Activated CD4-positive, alpha-beta T cell treated with anti-CD3 and anti-CD28 coated beads, Interleukin-2, amount 10 ng/mL, durations not matched to agents 7 days and 5 days (primary cell): ENCODE data around the gene FOS. TPM values are rescaled to one million over a fixed set of nuclear protein-coding genes. Genes with fewer than 3 reads are reported as not detected.
A peak's percentile ranks its signal among the peaks of the same experiment; 100 is the strongest.

ENCODE experiments used
- CTCF ChIA-PET: fragments of 350-600 bp; sonication (Branson Sonifier 250); formaldehyde crosslinking; loops from one replicate; lab custom pipeline; 2021; ENCODE audit warnings: antibody characterized with exemption; lab: Charles Lee
- POLR2A ChIA-PET: fragments of 350-600 bp; sonication (Branson Sonifier 250); formaldehyde crosslinking; loops from one replicate; lab custom pipeline; 2021; ENCODE audit warnings: antibody characterized with exemption; lab: Charles Lee
- DNase-seq: peaks from one replicate; pipeline ENCODE4 v3.0.0-alpha.2; 2020
- H3K27ac Mint-ChIP-seq: one replicate; pipeline ENCODE4 v1.8.0; 2021; ENCODE audit warnings: mild to moderate bottlenecking, moderate library complexity, mixed read lengths
- H3K27me3 Mint-ChIP-seq: one replicate; pipeline ENCODE4 v1.8.0; 2021; ENCODE audit warnings: mixed read lengths
- H3K36me3 Mint-ChIP-seq: one replicate; pipeline ENCODE4 v1.8.0; 2021; ENCODE audit warnings: low read depth, mixed read lengths
- H3K4me1 Mint-ChIP-seq: one replicate; pipeline ENCODE4 v1.8.0; 2021; ENCODE audit warnings: mixed read lengths
- H3K4me3 Mint-ChIP-seq: one replicate; pipeline ENCODE4 v1.8.0; 2021; ENCODE audit warnings: mild to moderate bottlenecking, moderate library complexity, mixed read lengths
- H3K9me3 Mint-ChIP-seq: one replicate; pipeline ENCODE4 v1.8.0; 2021; ENCODE audit warnings: mixed read lengths
- total RNA-seq, 2 experiments: library from RNA; stranded (reverse); gene quantifications; one replicate each; pipeline ENCODE4 v1.2.3, GENCODE V29; 2021

The FOS gene
- total RNA-seq, 2 experiments from 2014 or later: 28.0 to 35.7 TPM

DNA sequence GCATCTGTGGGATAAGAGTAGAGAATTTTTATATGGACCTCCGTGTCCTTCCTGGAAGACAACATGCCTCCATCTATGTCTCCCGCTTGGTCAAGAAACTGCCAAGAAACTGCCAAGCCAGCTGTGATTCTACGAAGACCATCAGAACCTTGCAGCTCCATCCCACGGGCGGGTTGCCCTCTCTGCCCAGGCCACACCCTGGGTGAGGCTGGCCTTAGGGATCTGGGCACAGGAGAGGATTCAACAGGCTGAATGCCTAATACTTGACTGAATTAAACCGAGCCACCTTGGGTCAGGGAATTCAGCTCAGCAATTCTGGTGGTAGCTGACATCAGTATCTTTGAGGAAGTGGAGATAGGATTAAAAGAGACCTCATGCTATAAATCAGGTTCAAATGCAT is 37.8 kb upstream of the FOS start:
- H3K4me1 Mint-ChIP-seq: peaks cover under 1% of the 10 kb centered on the region
- H3K27ac Mint-ChIP-seq: no peak overlapping the region
- POLR2A ChIA-PET: no interaction called here
- CTCF ChIA-PET: interaction anchor here (0.6 to 1.4 kb wide), 4 partner anchors 8 to 12 kb away, joined by 3 to 6 read pairs (median 4); no protein-coding TSS in a partner anchor
- DNase-seq: no peak
- H3K36me3 Mint-ChIP-seq: no peaks in the 10 kb centered on the region
- H3K27me3 Mint-ChIP-seq: peaks cover 42% of the 10 kb centered on the region
- no peak overlapping the region for H3K4me3 Mint-ChIP-seq
- H3K9me3 Mint-ChIP-seq: no peaks in the 10 kb centered on the region

DNA sequence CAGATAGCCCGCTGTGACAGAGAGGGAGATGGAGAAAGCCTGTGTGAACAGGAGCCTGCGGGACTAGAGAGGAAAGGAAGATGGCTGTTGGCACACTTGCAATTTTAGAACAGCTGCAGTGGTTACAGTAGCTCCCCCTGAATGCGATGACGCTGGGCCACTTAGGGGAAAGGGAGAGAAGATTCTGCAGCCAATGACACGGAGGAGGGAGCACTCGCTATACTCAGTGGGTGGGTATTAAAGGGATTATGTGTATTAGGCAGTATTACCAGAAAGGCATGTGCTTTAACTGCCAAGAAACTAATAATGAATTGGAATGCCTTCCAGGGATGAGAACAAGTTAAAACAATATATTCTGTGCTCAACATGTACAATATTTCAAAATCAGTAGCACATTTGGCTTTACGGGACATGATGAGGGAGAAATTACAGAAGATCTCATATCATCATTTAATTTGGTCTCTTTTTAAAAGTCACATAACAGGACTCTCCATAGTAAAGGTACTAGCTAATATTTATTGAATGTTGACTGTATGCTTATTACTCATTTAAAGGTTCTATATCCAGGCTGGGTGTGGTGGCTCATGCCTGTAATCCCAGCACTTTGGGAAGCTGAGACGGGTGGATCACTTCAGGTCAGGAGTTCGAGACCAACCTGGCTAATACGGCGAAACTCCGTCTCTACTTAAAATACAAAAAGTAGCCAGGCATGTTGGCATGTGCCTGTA is 35.9 kb upstream of the FOS start:
- Mint-ChIP-seq H3K9me3 (no peaks in the 10 kb centered on the region), H3K36me3 (no peaks in the 10 kb centered on the region), H3K27me3 (peaks cover 49% of the 10 kb centered on the region), H3K4me3 (no peak overlapping the region), H3K4me1 (peaks cover 18% of the 10 kb centered on the region), H3K27ac (no peak overlapping the region)
- ChIA-PET POLR2A (no interaction called here), CTCF (interaction anchor here (1.2 to 1.7 kb wide), 2 partner anchors 10 to 16 kb away, joined by 4 read pairs; no protein-coding TSS in a partner anchor)
- no peak for DNase-seq

DNA sequence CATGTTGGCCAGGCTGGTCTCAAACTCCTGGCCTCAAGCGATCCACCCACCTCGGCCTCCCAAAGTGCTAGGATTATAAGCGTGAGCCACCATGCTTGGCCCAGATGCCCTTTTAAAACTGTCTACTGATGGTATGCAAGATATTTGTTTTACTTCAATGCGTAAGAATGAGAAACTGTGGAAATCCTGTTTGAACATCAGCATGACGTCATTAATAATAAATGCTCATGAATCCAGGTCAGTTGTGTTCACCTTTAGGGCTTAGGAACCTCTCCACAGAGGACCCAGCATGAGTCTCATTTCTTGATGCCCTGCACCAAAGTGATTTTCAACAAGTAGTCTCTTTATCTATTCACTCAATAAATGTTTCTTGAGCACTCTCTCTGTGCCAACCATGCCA is 34.5 kb upstream of the FOS start:
- H3K4me1 Mint-ChIP-seq: peaks cover 30% of the 10 kb centered on the region
- POLR2A ChIA-PET: no interaction called here
- CTCF ChIA-PET: no interaction called here

DNA sequence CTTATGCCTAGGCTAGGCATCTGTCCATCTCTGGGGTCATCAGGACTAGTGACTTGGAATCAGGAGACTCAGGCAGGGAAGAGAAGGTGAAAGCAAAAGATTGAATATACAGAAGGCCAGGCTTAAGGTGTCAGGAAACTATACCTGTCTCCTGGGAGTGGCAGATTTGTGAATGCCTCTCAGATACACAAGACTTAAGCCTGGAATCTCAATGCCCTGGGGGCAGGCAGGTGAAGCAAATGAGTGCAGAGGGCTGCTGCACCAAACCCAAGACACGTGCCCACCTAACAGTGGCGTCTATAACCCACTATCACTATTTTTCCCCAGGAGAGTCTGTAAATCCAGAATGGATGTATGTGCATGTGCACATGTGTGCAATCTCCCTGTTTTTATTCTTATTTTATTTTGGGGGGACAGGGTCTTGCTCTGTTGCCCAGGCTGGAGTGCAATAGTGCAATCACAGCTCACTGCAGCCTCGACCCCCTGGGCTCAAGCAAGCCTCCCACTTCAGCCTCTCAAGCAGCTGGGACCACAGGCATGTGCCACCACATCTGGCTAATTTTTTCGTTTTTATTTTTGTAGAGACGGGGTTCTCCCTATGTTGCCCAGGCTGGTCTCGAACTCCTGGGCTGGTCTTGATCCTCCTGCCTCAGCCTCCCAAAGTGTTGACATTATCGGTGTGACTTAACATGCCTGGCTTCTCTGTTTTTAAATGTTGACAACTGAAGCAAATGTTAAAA is 31.9 kb upstream of the FOS start:
- DNase-seq: no peak
- Mint-ChIP-seq H3K4me1 (peaks cover 49% of the 10 kb centered on the region), H3K27ac (peak overlapping the region; percentile 22), H3K27me3 (peaks cover 36% of the 10 kb centered on the region), H3K4me3 (peak overlapping the region; percentile 45), H3K36me3 (no peaks in the 10 kb centered on the region), H3K9me3 (no peaks in the 10 kb centered on the region)
- POLR2A ChIA-PET: no interaction called here
- CTCF ChIA-PET: interaction anchor here (2.7 kb wide), 1 partner anchor 12 kb away, joined by 13 read pairs; no protein-coding TSS in a partner anchor

More for the DNA sequence above, 34.5 kb upstream of the FOS start:
- Mint-ChIP-seq H3K9me3 (no peaks in the 10 kb centered on the region), H3K4me3 (no peak overlapping the region), H3K27me3 (peaks cover 42% of the 10 kb centered on the region), H3K36me3 (no peaks in the 10 kb centered on the region), H3K27ac (no peak overlapping the region)
- no peak for DNase-seq

DNA sequence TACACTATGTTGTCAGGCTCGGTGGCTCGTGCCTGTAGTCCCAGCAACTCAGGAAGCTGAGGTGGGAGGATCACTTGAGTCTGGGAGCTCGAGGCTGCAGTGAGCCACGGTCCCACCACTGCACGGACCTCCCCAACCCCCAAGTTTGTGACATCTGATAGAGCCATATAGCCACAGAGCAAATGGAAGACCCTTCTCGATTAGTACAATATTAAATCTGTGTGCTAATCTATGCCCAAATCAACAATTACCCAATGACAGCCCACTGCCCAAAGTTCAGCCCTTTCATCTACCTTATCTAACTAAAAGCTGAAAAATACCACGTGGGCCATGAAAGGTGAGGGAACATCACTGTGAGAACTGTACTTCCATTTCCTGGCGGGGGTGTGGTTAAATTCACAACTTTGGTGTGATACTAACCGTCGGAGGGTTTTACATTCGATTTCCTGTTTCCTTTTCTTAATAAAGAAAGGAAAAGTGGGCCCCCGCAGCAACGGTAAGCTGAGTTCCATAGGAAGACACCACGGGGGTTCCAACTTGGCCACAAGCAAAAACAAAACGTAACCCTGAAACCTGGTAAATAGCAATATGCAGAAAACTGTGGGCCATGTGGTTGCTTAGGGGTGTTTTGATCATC is 31.2 kb upstream of the FOS start:
- peak; percentile 82 for DNase-seq
- H3K9me3 Mint-ChIP-seq: no peaks in the 10 kb centered on the region
- peaks cover 54% of the 10 kb centered on the region for H3K4me1 Mint-ChIP-seq
- CTCF ChIA-PET: interaction anchor here (0.6 to 2.7 kb wide), 4 partner anchors 11 to 306 kb away, joined by 3 to 13 read pairs (median 4); no protein-coding TSS in a partner anchor
- H3K27ac Mint-ChIP-seq: peak overlapping the region; percentile 60
- peaks cover 40% of the 10 kb centered on the region for H3K27me3 Mint-ChIP-seq
- no peaks in the 10 kb centered on the region for H3K36me3 Mint-ChIP-seq
- peak overlapping the region; percentile 45 for H3K4me3 Mint-ChIP-seq
- POLR2A ChIA-PET: no interaction called here

DNA sequence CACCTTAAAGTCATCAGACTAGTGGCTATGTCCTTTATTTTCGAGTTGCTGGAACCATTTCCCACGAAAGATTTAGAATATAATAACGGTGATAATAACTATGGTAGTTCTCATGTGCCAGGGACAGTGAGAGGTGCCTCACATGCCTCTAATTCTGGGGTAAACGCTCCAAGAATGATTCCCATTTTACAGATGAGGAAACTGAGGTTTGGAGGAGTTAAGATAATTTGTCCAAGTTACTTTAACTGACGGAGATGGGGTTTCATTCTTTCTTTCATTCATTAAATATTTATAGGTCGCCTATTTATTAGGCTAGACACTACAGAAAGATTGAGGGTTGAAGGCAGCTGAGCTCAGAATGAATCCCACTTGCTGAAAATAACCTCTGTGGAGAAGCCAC is 30.7 kb upstream of the FOS start:
- POLR2A ChIA-PET: no interaction called here
- Mint-ChIP-seq H3K36me3 (no peaks in the 10 kb centered on the region), H3K27me3 (peaks cover 38% of the 10 kb centered on the region), H3K4me3 (peak overlapping the region; percentile 45), H3K27ac (peak overlapping the region; percentile 60), H3K4me1 (peaks cover 54% of the 10 kb centered on the region), H3K9me3 (no peaks in the 10 kb centered on the region)
- no peak for DNase-seq
- CTCF ChIA-PET: interaction anchor here (0.6 to 2.7 kb wide), 7 partner anchors 9 to 307 kb away, joined by 3 to 13 read pairs (median 3); no protein-coding TSS in a partner anchor

DNA sequence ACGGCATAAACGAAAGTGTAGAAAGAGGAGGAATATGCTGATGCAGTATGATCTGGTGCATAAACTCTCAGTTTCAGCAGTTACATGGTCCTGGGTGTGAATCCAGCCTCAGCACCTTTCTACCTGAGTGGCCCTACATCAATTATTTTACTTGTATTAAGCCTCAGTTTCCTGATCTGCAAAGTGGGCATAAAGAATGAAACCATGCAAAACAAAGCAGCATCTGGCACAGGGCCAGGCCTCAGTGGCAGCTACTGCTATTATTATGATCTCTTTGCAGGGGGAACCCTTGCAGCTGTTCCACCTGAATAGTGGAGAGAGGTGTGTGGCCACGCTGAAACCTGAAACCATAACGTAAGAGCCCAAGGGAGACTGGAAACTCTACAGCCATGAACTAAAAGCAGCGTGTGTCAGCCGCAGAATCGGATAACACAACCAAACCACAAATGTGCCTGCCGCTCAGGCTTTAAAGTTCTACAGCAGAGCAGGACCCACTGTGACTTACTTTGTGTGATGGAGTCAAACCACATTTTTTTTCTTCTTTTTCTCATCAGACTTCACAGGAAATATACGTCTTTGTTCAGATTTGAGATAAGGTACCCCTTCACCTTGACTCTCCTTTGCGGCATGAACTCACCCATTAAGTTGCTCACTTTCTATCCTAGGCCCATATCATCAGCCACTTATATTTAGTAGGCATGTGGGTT is 29.2 kb upstream of the FOS start:
- peaks cover 44% of the 10 kb centered on the region for H3K27me3 Mint-ChIP-seq
- H3K4me1 Mint-ChIP-seq: peaks cover 54% of the 10 kb centered on the region
- H3K9me3 Mint-ChIP-seq: no peaks in the 10 kb centered on the region
- POLR2A ChIA-PET: no interaction called here
- CTCF ChIA-PET: interaction anchor here (1.0 to 2.7 kb wide), 2 partner anchors 9 to 89 kb away, joined by 3 to 13 read pairs; no protein-coding TSS in a partner anchor
- peak; percentile 94 for DNase-seq
- peak overlapping the region; percentile 15 for H3K4me3 Mint-ChIP-seq
- peak overlapping the region; percentile 84 for H3K27ac Mint-ChIP-seq
- H3K36me3 Mint-ChIP-seq: no peaks in the 10 kb centered on the region

DNA sequence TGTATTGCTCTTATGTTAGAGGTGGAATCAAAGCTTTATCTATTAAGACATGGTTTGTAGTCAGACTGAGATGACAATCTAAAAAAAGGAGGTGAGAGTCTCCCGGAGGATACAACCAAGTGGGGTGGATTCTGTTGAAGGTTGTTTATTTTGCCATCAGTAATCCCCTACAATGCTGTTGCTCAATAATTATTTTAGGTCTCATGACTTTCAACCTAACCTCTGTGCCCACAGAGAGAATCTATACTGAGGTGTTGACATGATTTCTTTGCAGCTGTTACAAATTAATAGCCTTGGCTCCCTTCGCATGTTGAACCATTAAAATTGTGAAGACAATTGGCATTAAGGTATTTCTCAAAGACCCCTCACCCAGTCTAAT is 28.7 kb upstream of the FOS start:
- Mint-ChIP-seq H3K4me1 (peaks cover 54% of the 10 kb centered on the region), H3K9me3 (no peaks in the 10 kb centered on the region), H3K4me3 (no peak overlapping the region), H3K27ac (peak overlapping the region; percentile 84), H3K27me3 (peaks cover 44% of the 10 kb centered on the region), H3K36me3 (no peaks in the 10 kb centered on the region)
- POLR2A ChIA-PET: no interaction called here
- CTCF ChIA-PET: interaction anchor here (1.5 kb wide), 1 partner anchor 17 kb away, joined by 4 read pairs; no protein-coding TSS in a partner anchor
- no peak for DNase-seq

DNA sequence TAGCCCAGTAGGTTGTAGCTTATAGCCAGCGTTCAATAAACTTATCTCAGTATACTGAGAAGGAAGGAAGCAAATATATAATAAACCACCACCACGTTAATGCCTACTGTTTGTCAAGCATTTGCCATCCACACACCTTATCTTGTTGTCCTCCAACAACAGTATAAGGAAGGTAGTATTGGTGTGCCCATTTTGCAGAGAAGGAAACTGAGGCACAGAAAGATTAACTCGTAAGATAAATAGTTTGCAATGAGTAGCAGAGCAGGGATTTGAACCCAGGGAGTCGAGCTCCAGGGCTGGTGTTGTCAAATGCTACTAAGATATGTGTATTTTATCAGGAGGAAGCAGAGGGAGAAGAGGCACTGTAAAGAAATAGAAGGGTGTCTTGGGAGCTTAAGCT is 27.8 kb upstream of the FOS start:
- H3K27me3 Mint-ChIP-seq: peaks cover 44% of the 10 kb centered on the region
- no peak overlapping the region for H3K4me3 Mint-ChIP-seq
- no peaks in the 10 kb centered on the region for H3K36me3 Mint-ChIP-seq
- CTCF ChIA-PET: interaction anchor here (0.6 to 1.5 kb wide), 2 partner anchors 10 to 17 kb away, joined by 4 to 6 read pairs; no protein-coding TSS in a partner anchor
- no peaks in the 10 kb centered on the region for H3K9me3 Mint-ChIP-seq
- peaks cover 54% of the 10 kb centered on the region for H3K4me1 Mint-ChIP-seq
- POLR2A ChIA-PET: no interaction called here
- no peak for DNase-seq
- no peak overlapping the region for H3K27ac Mint-ChIP-seq

DNA sequence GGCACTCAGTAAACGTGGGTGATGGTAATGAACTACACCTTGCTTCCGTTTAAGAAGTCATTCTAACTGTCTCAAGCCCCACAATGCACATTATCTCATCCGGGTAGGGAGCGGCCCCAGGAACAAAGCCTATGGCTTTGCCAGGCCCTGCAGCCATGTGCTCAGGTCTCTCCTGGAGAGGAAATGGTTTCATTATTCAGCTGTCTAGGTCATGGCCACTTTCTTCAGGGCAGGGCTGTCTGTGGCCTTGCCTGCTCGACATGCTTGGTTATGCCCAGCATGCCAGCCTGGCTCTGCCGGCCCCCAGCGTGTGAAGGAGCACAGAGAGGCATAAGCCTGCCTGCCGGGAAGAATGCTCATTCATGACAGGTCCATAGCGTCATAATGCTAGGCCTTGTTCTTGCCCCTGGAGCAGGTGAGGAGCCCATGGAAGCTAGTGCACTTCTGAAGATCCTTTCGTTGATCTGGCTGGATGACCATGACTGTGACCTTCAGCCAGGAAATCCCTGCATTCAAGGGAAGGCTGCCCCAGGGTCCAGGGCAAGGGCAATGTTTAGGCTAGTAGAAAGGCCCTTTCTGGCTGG is 26.3 kb upstream of the FOS start:
- no peak overlapping the region for H3K4me3 Mint-ChIP-seq
- H3K4me1 Mint-ChIP-seq: peaks cover 41% of the 10 kb centered on the region
- POLR2A ChIA-PET: no interaction called here
- no peaks in the 10 kb centered on the region for H3K9me3 Mint-ChIP-seq
- H3K27me3 Mint-ChIP-seq: peaks cover 42% of the 10 kb centered on the region
- CTCF ChIA-PET: interaction anchor here (1.1 kb wide), 1 partner anchor 37 kb away, joined by 3 read pairs; no protein-coding TSS in a partner anchor
- no peak overlapping the region for H3K27ac Mint-ChIP-seq
- no peaks in the 10 kb centered on the region for H3K36me3 Mint-ChIP-seq
- no peak for DNase-seq

DNA sequence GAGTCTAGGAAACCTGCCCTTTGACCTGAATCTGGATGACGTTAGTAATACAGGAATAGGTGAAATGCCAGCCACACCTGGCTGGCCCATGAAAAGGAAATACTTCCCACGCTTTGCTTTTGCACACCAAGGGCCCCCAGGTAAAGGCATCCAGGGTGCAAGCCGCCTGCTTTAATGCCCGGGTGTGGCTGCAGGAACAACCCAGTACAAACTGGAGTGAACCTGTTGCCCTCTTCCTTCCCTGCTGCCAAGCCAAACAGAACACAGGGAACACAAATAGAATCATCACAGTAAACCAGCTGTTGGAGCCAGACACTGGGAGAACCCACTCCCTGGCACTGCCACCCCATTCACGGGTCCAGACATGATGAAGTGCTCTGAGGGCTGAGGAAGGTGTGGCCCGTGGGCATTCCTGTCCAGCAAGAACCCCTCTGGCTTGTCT is 24.2 kb upstream of the FOS start:
- Mint-ChIP-seq H3K4me3 (no peak overlapping the region), H3K27me3 (peaks cover 46% of the 10 kb centered on the region), H3K9me3 (no peaks in the 10 kb centered on the region), H3K4me1 (peaks cover 37% of the 10 kb centered on the region), H3K27ac (no peak overlapping the region), H3K36me3 (no peaks in the 10 kb centered on the region)
- POLR2A ChIA-PET: no interaction called here
- CTCF ChIA-PET: no interaction called here
- DNase-seq: no peak
